LNCaP clone FGC (cell line): ENCODE data around the gene CIB2.
"Not testable (repeated sequence)": the region's sequence is repeated elsewhere in the genome, so short reads cannot be mapped to it uniquely, and the experiment has no call there.

Experiments used
- DNase-seq: peaks from one replicate; pipeline ENCODE4 v3.0.0-alpha.2; 2011; ENCODE audit warnings: low read depth
- H3K4me3 ChIP-seq: 2 replicates; pipeline ENCODE4 v1.5.1; 2011; ENCODE audit warnings: mild to moderate bottlenecking, low read depth, low read length, control low read depth
- CTCF ChIP-seq: IDR thresholded peaks from 2 replicates; pipeline ENCODE4 v1.5.1; 2012; ENCODE audit warnings: mild to moderate bottlenecking; ENCODE audit not compliant: control insufficient read depth, insufficient read depth; ENCODE audit errors: extremely low read depth

The CIB2 gene

GRCh38 chr15:78162038-78162437 is 30.8 kb upstream of the CIB2 start:
- DNase-seq, result no peak
- TF ChIP-seq CTCF, result no peak
- H3K4me3 ChIP-seq, result no peak overlapping the region

GRCh38 chr15:78159395-78159794 is 28.1 kb upstream of the CIB2 start:
- no peak overlapping the region for H3K4me3 ChIP-seq
- no peak for DNase-seq
- TF ChIP-seq CTCF, result no peak

- no peak for TF ChIP-seq CTCF
- DNase-seq, result no peak
- H3K4me3 ChIP-seq, result no peak overlapping the region
These were observed 26.0 kb upstream of the CIB2 start for GRCh38 chr15:78157203-78157602.

GRCh38 chr15:78156653-78157052 is 25.4 kb upstream of the CIB2 start:
- DNase-seq, result no peak
- no peak overlapping the region for H3K4me3 ChIP-seq
- TF ChIP-seq CTCF, result no peak

- no peak for DNase-seq
- TF ChIP-seq CTCF, result no peak
These were observed 24.2 kb upstream of the CIB2 start for GRCh38 chr15:78155355-78155939.

GRCh38 chr15:78154955-78155354 is 23.7 kb upstream of the CIB2 start:
- H3K4me3 ChIP-seq, result no peak overlapping the region

More at GRCh38 chr15:78155355-78155939, 24.2 kb upstream of the CIB2 start:
- H3K4me3 ChIP-seq, result no peak overlapping the region

GRCh38 chr15:78151075-78151474 is 19.8 kb upstream of the CIB2 start:
- not testable (repeated sequence) for DNase-seq

More at GRCh38 chr15:78154955-78155354, 23.7 kb upstream of the CIB2 start:
- DNase-seq, result no peak
- no peak for TF ChIP-seq CTCF

More at GRCh38 chr15:78151075-78151474, 19.8 kb upstream of the CIB2 start:
- H3K4me3 ChIP-seq, result not testable (repeated sequence)
